Skeletal muscle tissue (tissue), 4 donors: ENCODE measurements around the gene PPP1R14C. TPM values are rescaled to one million over a fixed set of nuclear protein-coding genes. Genes with fewer than 3 reads are reported as not detected.
A peak's percentile ranks its signal among the peaks of the same experiment; 100 is the strongest.

ENCODE experiments used
- H3K27ac ChIP-seq: one replicate; pipeline ENCODE4 v1.7.0; 2013; ENCODE audit warnings: mild to moderate bottlenecking, low read depth, low read length, inconsistent platforms
- H3K27me3 ChIP-seq, 3 donors: one replicate each; pipeline ENCODE4 v1.7.0; 2013; ENCODE audit warnings: low read length in 3 of 3; ENCODE audit not compliant: control insufficient read depth in 3 of 3, insufficient read depth in 3 of 3
- H3K36me3 ChIP-seq, 3 donors: one replicate each; pipeline ENCODE4 v1.7.0; 2013; ENCODE audit warnings: low read length in 3 of 3; ENCODE audit not compliant: control insufficient read depth in 3 of 3, insufficient read depth in 3 of 3
- H3K4me1 ChIP-seq, 3 donors: one replicate each; pipeline ENCODE4 v1.7.0; 2013; ENCODE audit warnings: low read length in 3 of 3, mild to moderate bottlenecking in 3 of 3; ENCODE audit not compliant: control insufficient read depth in 3 of 3, insufficient read depth in 3 of 3
- H3K4me3 ChIP-seq, 3 donors: one replicate each; pipeline ENCODE4 v1.7.0; 2013; ENCODE audit warnings: low read length in 3 of 3
- H3K9ac ChIP-seq, 3 donors: one replicate each; pipeline ENCODE4 v1.7.0; 2013; ENCODE audit warnings: low read length in 3 of 3, mild to moderate bottlenecking in 3 of 3, moderate library complexity in 2 of 3, low read depth in 1 of 3
- H3K9me3 ChIP-seq, 3 donors: one replicate each; pipeline ENCODE4 v1.7.0; 2013; ENCODE audit warnings: low read length in 3 of 3; ENCODE audit not compliant: control insufficient read depth in 3 of 3
- total RNA-seq: library from RNA; depleted of rRNA; stranded (reverse); fragments of >200 nt; gene quantifications from one replicate; pipeline ENCODE4 v1.2.3, GENCODE V29; 2014
- donor health status: Osteomylitis.

PPP1R14C gene
- total RNA-seq, 1 donor from 2014 or later: 14.1 TPM

GRCh38 chr6:150208611-150209352 lies 65.9 kb downstream of the PPP1R14C start:
- H3K4me3 ChIP-seq: peak overlapping the region in 1 of 3 donors; percentile 15
- no peaks in the 10 kb centered on the region for H3K27me3 ChIP-seq
- peak overlapping the region; percentile 87 for H3K27ac ChIP-seq
- H3K36me3 ChIP-seq: no peaks in the 10 kb centered on the region
- H3K9ac ChIP-seq: peak overlapping the region; percentile 17 to 50 (median 18)
- peaks cover 15 to 35% (median 19%) of the 10 kb centered on the region in 3 donors for H3K4me1 ChIP-seq
- H3K9me3 ChIP-seq: no peaks in the 10 kb centered on the region

GRCh38 chr6:150209415-150209814 lies 66.6 kb downstream of the PPP1R14C start:
- H3K4me1 ChIP-seq: peaks cover 12 to 30% (median 16%) of the 10 kb centered on the region in 3 donors
- H3K36me3 ChIP-seq: no peaks in the 10 kb centered on the region
- no peak overlapping the region for H3K9ac ChIP-seq
- no peaks in the 10 kb centered on the region for H3K9me3 ChIP-seq
- H3K4me3 ChIP-seq: no peak overlapping the region
- H3K27ac ChIP-seq: peak overlapping the region; percentile 87
- no peaks in the 10 kb centered on the region for H3K27me3 ChIP-seq

- H3K4me1 ChIP-seq: peaks cover 10 to 21% (median 12%) of the 10 kb centered on the region in 3 donors
- no peak overlapping the region for H3K27ac ChIP-seq
- H3K9ac ChIP-seq: no peak overlapping the region
- H3K36me3 ChIP-seq: no peaks in the 10 kb centered on the region
- H3K27me3 ChIP-seq: no peaks in the 10 kb centered on the region
- H3K9me3 ChIP-seq: no peaks in the 10 kb centered on the region
- H3K4me3 ChIP-seq: no peak overlapping the region
Observed at GRCh38 chr6:150211700-150212511, 69.1 kb downstream of the PPP1R14C start.

GRCh38 chr6:150212778-150213177 lies 69.9 kb downstream of the PPP1R14C start:
- Histone ChIP-seq H3K9ac (no peak overlapping the region), H3K4me1 (peaks cover 10 to 20% (median 12%) of the 10 kb centered on the region in 3 donors), H3K4me3 (no peak overlapping the region), H3K36me3 (no peaks in the 10 kb centered on the region), H3K9me3 (no peaks in the 10 kb centered on the region), H3K27ac (no peak overlapping the region), H3K27me3 (no peaks in the 10 kb centered on the region)

GRCh38 chr6:150213301-150213700 lies 70.5 kb downstream of the PPP1R14C start:
- no peaks in the 10 kb centered on the region for H3K9me3 ChIP-seq
- no peak overlapping the region for H3K9ac ChIP-seq
- no peaks in the 10 kb centered on the region for H3K27me3 ChIP-seq
- H3K4me3 ChIP-seq: no peak overlapping the region
- no peaks in the 10 kb centered on the region for H3K36me3 ChIP-seq
- no peak overlapping the region for H3K27ac ChIP-seq
- H3K4me1 ChIP-seq: peaks cover 7 to 15% (median 10%) of the 10 kb centered on the region in 3 donors

- Histone ChIP-seq H3K4me1 (peaks cover under 1 to 9% (median 2%) of the 10 kb centered on the region in 3 donors), H3K36me3 (no peaks in the 10 kb centered on the region), H3K9me3 (no peaks in the 10 kb centered on the region), H3K4me3 (no peak overlapping the region), H3K27me3 (no peaks in the 10 kb centered on the region), H3K27ac (no peak overlapping the region), H3K9ac (no peak overlapping the region)
Observed at GRCh38 chr6:150214310-150214709, 71.5 kb downstream of the PPP1R14C start.

GRCh38 chr6:150220634-150221551 lies 78.0 kb downstream of the PPP1R14C start:
- no peaks in the 10 kb centered on the region for H3K27me3 ChIP-seq
- no peak overlapping the region for H3K9ac ChIP-seq
- no peaks in the 10 kb centered on the region for H3K9me3 ChIP-seq
- peak overlapping the region; percentile 25 for H3K27ac ChIP-seq
- peaks cover 0 to 9% (median 4%) of the 10 kb centered on the region in 3 donors for H3K4me1 ChIP-seq
- H3K4me3 ChIP-seq: no peak overlapping the region
- no peaks in the 10 kb centered on the region for H3K36me3 ChIP-seq

- Histone ChIP-seq H3K36me3 (no peaks in the 10 kb centered on the region), H3K4me1 (peaks cover 11 to 23% (median 21%) of the 10 kb centered on the region in 3 donors), H3K9me3 (no peaks in the 10 kb centered on the region), H3K27ac (no peak overlapping the region), H3K4me3 (no peak overlapping the region), H3K9ac (no peak overlapping the region), H3K27me3 (no peaks in the 10 kb centered on the region)
Observed at GRCh38 chr6:150224820-150225219, 82.0 kb downstream of the PPP1R14C start.

- no peaks in the 10 kb centered on the region for H3K9me3 ChIP-seq
- no peak overlapping the region for H3K9ac ChIP-seq
- no peak overlapping the region for H3K27ac ChIP-seq
- no peaks in the 10 kb centered on the region for H3K36me3 ChIP-seq
- H3K4me3 ChIP-seq: no peak overlapping the region
- no peaks in the 10 kb centered on the region for H3K27me3 ChIP-seq
- peaks cover 11 to 21% (median 14%) of the 10 kb centered on the region in 3 donors for H3K4me1 ChIP-seq
Observed at GRCh38 chr6:150227281-150227680, 84.4 kb downstream of the PPP1R14C start.
